Esophagus muscularis mucosa (tissue), 3 donors: ENCODE measurements around the gene ACSL4.

ENCODE experiments used
- POLR2A ChIP-seq: fragments of 450-650 bp; IDR thresholded peaks from one replicate; pipeline ENCODE4 v1.6.1; 2017; ENCODE audit warnings: antibody characterized with exemption, moderate library complexity, mild to moderate bottlenecking, low read depth
- TF ChIP-seq, protein P1 (sequence below), 3 experiments: fragments of 200-600 bp in 2 of 3; fragments of 450-650 bp in 1 of 3; sonication (generic) in 2 of 3; IDR thresholded peaks; one replicate each; pipeline ENCODE4 v1.5.1; 2017 to 2019; ENCODE audit warnings: antibody characterized with exemption in 3 of 3, mild to moderate bottlenecking in 2 of 3, moderate library complexity in 1 of 3

DNA sequence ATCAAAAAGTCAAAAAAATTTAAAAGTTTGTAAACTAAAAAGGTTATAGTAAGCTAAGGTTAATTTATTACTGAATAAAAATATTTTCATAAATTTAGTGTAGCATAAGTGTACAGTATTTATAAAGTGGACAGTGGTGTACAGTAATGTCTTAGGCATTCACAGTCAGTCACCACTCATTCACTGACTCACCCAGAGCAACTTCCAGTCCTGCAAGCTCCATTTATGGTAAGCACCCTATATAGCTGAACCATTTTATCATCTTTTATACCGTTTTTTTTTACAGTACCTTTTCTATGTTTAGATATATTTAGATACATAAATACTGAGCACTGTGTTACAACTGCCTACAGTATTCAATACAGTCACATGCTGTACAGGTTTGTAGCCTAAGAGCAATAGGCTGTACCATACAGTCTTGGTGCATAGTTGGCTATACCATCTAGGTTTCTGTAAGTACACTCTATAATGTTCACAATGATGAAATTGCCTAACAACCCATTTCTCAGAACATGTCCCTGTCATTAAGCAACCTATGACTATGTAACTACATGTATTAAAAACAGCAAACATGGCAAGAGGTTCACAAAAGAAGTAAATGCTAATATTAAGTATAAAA is 18.6 kb downstream of the ACSL4 start:
- TF ChIP-seq POLR2A, result no peak
- TF ChIP-seq, protein P1, sequence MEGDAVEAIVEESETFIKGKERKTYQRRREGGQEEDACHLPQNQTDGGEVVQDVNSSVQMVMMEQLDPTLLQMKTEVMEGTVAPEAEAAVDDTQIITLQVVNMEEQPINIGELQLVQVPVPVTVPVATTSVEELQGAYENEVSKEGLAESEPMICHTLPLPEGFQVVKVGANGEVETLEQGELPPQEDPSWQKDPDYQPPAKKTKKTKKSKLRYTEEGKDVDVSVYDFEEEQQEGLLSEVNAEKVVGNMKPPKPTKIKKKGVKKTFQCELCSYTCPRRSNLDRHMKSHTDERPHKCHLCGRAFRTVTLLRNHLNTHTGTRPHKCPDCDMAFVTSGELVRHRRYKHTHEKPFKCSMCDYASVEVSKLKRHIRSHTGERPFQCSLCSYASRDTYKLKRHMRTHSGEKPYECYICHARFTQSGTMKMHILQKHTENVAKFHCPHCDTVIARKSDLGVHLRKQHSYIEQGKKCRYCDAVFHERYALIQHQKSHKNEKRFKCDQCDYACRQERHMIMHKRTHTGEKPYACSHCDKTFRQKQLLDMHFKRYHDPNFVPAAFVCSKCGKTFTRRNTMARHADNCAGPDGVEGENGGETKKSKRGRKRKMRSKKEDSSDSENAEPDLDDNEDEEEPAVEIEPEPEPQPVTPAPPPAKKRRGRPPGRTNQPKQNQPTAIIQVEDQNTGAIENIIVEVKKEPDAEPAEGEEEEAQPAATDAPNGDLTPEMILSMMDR (IDR thresholded peaks at IDR 0.05), result no peak
